Adrenal gland (tissue), 5 donors: Measurements from ENCODE around the gene ABLIM2.

Experiments used
- POLR2A ChIP-seq, 2 donors: fragments of 450-650 bp; IDR thresholded peaks; one replicate each; pipeline ENCODE4 v1.6.1; 2017; ENCODE audit warnings: antibody characterized with exemption in 2 of 2, mild to moderate bottlenecking in 2 of 2, moderate library complexity in 1 of 2
- TF ChIP-seq, protein P1 (sequence below), 6 experiments: fragments of 450-650 bp in 4 of 6; fragments of 200-600 bp in 2 of 6; sonication (generic) in 1 of 6; IDR thresholded peaks; 1 replicate in 5 of 6; 2 replicates in 1 of 6; pipeline versions ENCODE4 v1.5.1 to v1.8.0; 2016 to 2021; ENCODE audit warnings: antibody characterized with exemption in 6 of 6, mild to moderate bottlenecking in 2 of 6, moderate library complexity in 1 of 6
- donor health status: DM: no; HTN: no; CAD: no.

GRCh38 chr4:8008391-8008790 lies 150.2 kb downstream of the ABLIM2 start:
- TF ChIP-seq, protein P1, sequence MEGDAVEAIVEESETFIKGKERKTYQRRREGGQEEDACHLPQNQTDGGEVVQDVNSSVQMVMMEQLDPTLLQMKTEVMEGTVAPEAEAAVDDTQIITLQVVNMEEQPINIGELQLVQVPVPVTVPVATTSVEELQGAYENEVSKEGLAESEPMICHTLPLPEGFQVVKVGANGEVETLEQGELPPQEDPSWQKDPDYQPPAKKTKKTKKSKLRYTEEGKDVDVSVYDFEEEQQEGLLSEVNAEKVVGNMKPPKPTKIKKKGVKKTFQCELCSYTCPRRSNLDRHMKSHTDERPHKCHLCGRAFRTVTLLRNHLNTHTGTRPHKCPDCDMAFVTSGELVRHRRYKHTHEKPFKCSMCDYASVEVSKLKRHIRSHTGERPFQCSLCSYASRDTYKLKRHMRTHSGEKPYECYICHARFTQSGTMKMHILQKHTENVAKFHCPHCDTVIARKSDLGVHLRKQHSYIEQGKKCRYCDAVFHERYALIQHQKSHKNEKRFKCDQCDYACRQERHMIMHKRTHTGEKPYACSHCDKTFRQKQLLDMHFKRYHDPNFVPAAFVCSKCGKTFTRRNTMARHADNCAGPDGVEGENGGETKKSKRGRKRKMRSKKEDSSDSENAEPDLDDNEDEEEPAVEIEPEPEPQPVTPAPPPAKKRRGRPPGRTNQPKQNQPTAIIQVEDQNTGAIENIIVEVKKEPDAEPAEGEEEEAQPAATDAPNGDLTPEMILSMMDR (IDR thresholded peaks at IDR 0.05): no peak
- no peak for TF ChIP-seq POLR2A (IDR thresholded peaks at IDR 0.05)
